Right hindlimb (tissue), 1 donor: ENCODE data around the gene TAPT1.
"Not testable (repeated sequence)": the region's sequence is repeated elsewhere in the genome, so short reads cannot be mapped to it uniquely, and the experiment has no call there.

Experiments used
- DNase-seq: peaks from one replicate; pipeline ENCODE4 v3.0.0-alpha.2; 2018

TAPT1 gene

GRCh38 chr4:16207409-16207808 is 18.9 kb downstream of the TAPT1 start:
- DNase-seq: no peak

- no peak for DNase-seq
These were observed 19.4 kb downstream of the TAPT1 start for GRCh38 chr4:16206848-16207247.

GRCh38 chr4:16206301-16206700 is 20.0 kb downstream of the TAPT1 start:
- DNase-seq: no peak

GRCh38 chr4:16205298-16206164 is 20.7 kb downstream of the TAPT1 start:
- DNase-seq: no peak

- DNase-seq: no peak
These were observed 21.8 kb downstream of the TAPT1 start for GRCh38 chr4:16204505-16204904.

- no peak for DNase-seq
These were observed 23.2 kb downstream of the TAPT1 start for GRCh38 chr4:16203083-16203482.

- no peak for DNase-seq
These were observed 23.7 kb downstream of the TAPT1 start for GRCh38 chr4:16202598-16202997.

- no peak for DNase-seq
These were observed 27.2 kb downstream of the TAPT1 start for GRCh38 chr4:16199093-16199492.

GRCh38 chr4:16197876-16198665 is 28.2 kb downstream of the TAPT1 start:
- no peak for DNase-seq

- no peak for DNase-seq
These were observed 29.5 kb downstream of the TAPT1 start for GRCh38 chr4:16196482-16197393.

GRCh38 chr4:16195209-16195608 is 31.1 kb downstream of the TAPT1 start:
- DNase-seq: no peak

GRCh38 chr4:16194798-16195197 is 31.5 kb downstream of the TAPT1 start:
- DNase-seq: not testable (repeated sequence)

- no peak for DNase-seq
These were observed 32.1 kb downstream of the TAPT1 start for GRCh38 chr4:16194214-16194613.

GRCh38 chr4:16192631-16193518 is 33.4 kb downstream of the TAPT1 start:
- no peak for DNase-seq

- DNase-seq: no peak
These were observed 34.2 kb downstream of the TAPT1 start for GRCh38 chr4:16192057-16192456.

GRCh38 chr4:16187455-16187854 is 38.8 kb downstream of the TAPT1 start:
- no peak for DNase-seq

GRCh38 chr4:16186986-16187385 is 39.3 kb downstream of the TAPT1 start:
- DNase-seq: no peak

GRCh38 chr4:16183604-16184003 is 42.7 kb downstream of the TAPT1 start:
- DNase-seq: no peak

GRCh38 chr4:16176621-16177020 is 49.6 kb downstream of the TAPT1 start:
- no peak for DNase-seq

GRCh38 chr4:16171831-16172230 is 54.4 kb downstream of the TAPT1 start:
- DNase-seq: no peak

GRCh38 chr4:16169490-16169889 is 56.8 kb downstream of the TAPT1 start:
- no peak for DNase-seq
